ENCODE measurements around the gene UBC. TPM values are rescaled to one million over a fixed set of nuclear protein-coding genes. Genes with fewer than 3 reads are reported as not detected.

Gene UBC
- total and polyA plus RNA-seq, 9 of the 15 experiments (the other 6 are each of a cell fraction or from before 2014, with no cell fraction given): 533 to 1,153 (median 813) TPM

- TF ChIP-seq ZNF717 (CRISPR knock-in tag; IDR thresholded peaks at IDR 0.05) (no peak), SMC3 (conservative IDR thresholded peaks at IDR 0.05; ENCODE audit: insufficient read depth, low read depth, low read length) (no peak), ARID1B (IDR thresholded peaks at IDR 0.05) (peak; percentile 68), HLTF (IDR thresholded peaks at IDR 0.05) (no peak), ZNF77 (CRISPR knock-in tag; IDR thresholded peaks at IDR 0.05) (no peak), ZNF551 (CRISPR knock-in tag; IDR thresholded peaks at IDR 0.05) (no peak), SOX6 (IDR thresholded peaks at IDR 0.05) (peak; percentile 77), FOXM1 (IDR thresholded peaks at IDR 0.05; ENCODE audit: low read depth) (peak; percentile 92), FOXM1 (CRISPR knock-in tag; IDR thresholded peaks at IDR 0.05; ENCODE audit: low read depth) (no peak), HMGN3 (IDR thresholded peaks at IDR 0.05; ENCODE audit: borderline replicate concordance, extremely low read depth, insufficient read length, low read depth, low read length) (peak; percentile 75), ZNF280A (IDR thresholded peaks at IDR 0.05; ENCODE audit: low read depth, partially characterized antibody) (no peak), PYGO2 (tag; IDR thresholded peaks at IDR 0.05) (no peak), MAZ (CRISPR knock-in tag; conservative IDR thresholded peaks at IDR 0.05 in 1 of 2, IDR thresholded peaks at IDR 0.05 in 1 of 2) (peak; percentile 85 to 97), SAP30 (IDR thresholded peaks at IDR 0.05; ENCODE audit: borderline replicate concordance, insufficient read depth, low read depth, low read length, poor library complexity, severe bottlenecking) (peak; percentile 44), RFX1 (IDR thresholded peaks at IDR 0.05) (no peak), CCNT2 (IDR thresholded peaks at IDR 0.05; ENCODE audit: borderline replicate concordance, extremely low read depth, insufficient read length, low read depth, low read length) (peak; percentile 74)
- TF ChIP-seq, protein P1, sequence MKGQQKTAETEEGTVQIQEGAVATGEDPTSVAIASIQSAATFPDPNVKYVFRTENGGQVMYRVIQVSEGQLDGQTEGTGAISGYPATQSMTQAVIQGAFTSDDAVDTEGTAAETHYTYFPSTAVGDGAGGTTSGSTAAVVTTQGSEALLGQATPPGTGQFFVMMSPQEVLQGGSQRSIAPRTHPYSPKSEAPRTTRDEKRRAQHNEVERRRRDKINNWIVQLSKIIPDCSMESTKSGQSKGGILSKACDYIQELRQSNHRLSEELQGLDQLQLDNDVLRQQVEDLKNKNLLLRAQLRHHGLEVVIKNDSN (CRISPR knock-in tag; IDR thresholded peaks at IDR 0.05): no peak
- TF ChIP-seq, protein P2, sequence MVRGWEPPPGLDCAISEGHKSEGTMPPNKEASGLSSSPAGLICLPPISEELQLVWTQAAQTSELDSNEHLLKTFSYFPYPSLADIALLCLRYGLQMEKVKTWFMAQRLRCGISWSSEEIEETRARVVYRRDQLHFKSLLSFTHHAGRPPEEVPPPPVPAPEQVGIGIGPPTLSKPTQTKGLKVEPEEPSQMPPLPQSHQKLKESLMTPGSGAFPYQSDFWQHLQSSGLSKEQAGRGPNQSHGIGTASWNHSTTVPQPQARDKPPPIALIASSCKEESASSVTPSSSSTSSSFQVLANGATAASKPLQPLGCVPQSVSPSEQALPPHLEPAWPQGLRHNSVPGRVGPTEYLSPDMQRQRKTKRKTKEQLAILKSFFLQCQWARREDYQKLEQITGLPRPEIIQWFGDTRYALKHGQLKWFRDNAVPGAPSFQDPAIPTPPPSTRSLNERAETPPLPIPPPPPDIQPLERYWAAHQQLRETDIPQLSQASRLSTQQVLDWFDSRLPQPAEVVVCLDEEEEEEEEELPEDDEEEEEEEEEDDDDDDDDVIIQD (CRISPR knock-in tag; IDR thresholded peaks at IDR 0.05): no peak
- TF ChIP-seq, protein P3, sequence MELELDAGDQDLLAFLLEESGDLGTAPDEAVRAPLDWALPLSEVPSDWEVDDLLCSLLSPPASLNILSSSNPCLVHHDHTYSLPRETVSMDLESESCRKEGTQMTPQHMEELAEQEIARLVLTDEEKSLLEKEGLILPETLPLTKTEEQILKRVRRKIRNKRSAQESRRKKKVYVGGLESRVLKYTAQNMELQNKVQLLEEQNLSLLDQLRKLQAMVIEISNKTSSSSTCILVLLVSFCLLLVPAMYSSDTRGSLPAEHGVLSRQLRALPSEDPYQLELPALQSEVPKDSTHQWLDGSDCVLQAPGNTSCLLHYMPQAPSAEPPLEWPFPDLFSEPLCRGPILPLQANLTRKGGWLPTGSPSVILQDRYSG (tag; conservative IDR thresholded peaks at IDR 0.05; ENCODE audit: low read depth): no peak
- TF ChIP-seq, protein P4, sequence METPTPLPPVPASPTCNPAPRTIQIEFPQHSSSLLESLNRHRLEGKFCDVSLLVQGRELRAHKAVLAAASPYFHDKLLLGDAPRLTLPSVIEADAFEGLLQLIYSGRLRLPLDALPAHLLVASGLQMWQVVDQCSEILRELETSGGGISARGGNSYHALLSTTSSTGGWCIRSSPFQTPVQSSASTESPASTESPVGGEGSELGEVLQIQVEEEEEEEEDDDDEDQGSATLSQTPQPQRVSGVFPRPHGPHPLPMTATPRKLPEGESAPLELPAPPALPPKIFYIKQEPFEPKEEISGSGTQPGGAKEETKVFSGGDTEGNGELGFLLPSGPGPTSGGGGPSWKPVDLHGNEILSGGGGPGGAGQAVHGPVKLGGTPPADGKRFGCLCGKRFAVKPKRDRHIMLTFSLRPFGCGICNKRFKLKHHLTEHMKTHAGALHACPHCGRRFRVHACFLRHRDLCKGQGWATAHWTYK (CRISPR knock-in tag; IDR thresholded peaks at IDR 0.05): no peak
Observed at GRCh38 chr12:124917135-124917840, 2.8 kb upstream of the UBC start (continued).

All from K562 (cell line).